HG03520 (cell line): ENCODE measurements around the gene LAX1.
A peak's percentile ranks its signal among the peaks of the same experiment; 100 is the strongest.
"Not testable (repeated sequence)": the region's sequence is repeated elsewhere in the genome, so short reads cannot be mapped to it uniquely, and the experiment has no call there.

Source experiments
- ATAC-seq: cut with Tn5 transposase; IDR thresholded peaks from one replicate; pipeline ENCODE4 v1.9.1; 2021; ENCODE audit warnings: mild to moderate bottlenecking, moderate library complexity; ENCODE audit not compliant: unreplicated experiment

Gene LAX1

GRCh38 chr1:203765029-203765837 is at the start of gene LAX1:
Gene LAX1 (plus strand): TSS chr1:203765183. CDS start chr1:203765566, 383 bp downstream.
- peak; percentile 84 for ATAC-seq

GRCh38 chr1:203717120-203717519 is 47.9 kb upstream of the LAX1 start:
- no peak for ATAC-seq

- no peak for ATAC-seq
These were observed 44.7 kb upstream of the LAX1 start for GRCh38 chr1:203720242-203720641.

GRCh38 chr1:203722909-203723308 is 42.1 kb upstream of the LAX1 start:
- no peak for ATAC-seq

GRCh38 chr1:203726417-203726867 is 38.5 kb upstream of the LAX1 start:
- ATAC-seq, result no peak

- no peak for ATAC-seq
These were observed 31.7 kb upstream of the LAX1 start for GRCh38 chr1:203733009-203733863.

- no peak for ATAC-seq
These were observed 22.5 kb upstream of the LAX1 start for GRCh38 chr1:203742436-203742835.

- ATAC-seq, result no peak
These were observed 21.9 kb upstream of the LAX1 start for GRCh38 chr1:203743091-203743571.

GRCh38 chr1:203744075-203744972 is 20.7 kb upstream of the LAX1 start:
- no peak for ATAC-seq

GRCh38 chr1:203746281-203746680 is 18.7 kb upstream of the LAX1 start:
- no peak for ATAC-seq

- no peak for ATAC-seq
These were observed 13.9 kb upstream of the LAX1 start for GRCh38 chr1:203751051-203751450.

GRCh38 chr1:203751618-203752361 is 13.2 kb upstream of the LAX1 start:
- ATAC-seq, result not testable (repeated sequence)

- ATAC-seq, result no peak
These were observed 10.5 kb upstream of the LAX1 start for GRCh38 chr1:203754455-203754864.

GRCh38 chr1:203756036-203756435 is 8.9 kb upstream of the LAX1 start:
- no peak for ATAC-seq

GRCh38 chr1:203758749-203759148 is 6.2 kb upstream of the LAX1 start:
- not testable (repeated sequence) for ATAC-seq

GRCh38 chr1:203760506-203760905 is 4.5 kb upstream of the LAX1 start:
- ATAC-seq, result no peak

GRCh38 chr1:203761958-203762357 is 3.0 kb upstream of the LAX1 start:
- ATAC-seq, result not testable (repeated sequence)

- ATAC-seq, result no peak
These were observed 1.5 kb upstream of the LAX1 start for GRCh38 chr1:203763505-203763904.

GRCh38 chr1:203764105-203765028 is 616 bp upstream of the LAX1 start:
- ATAC-seq, result peak; percentile 14
